Cardiac muscle cell (in vitro differentiated cells and primary cell): ENCODE measurements around the gene SMARCA5. TPM values are rescaled to one million over a fixed set of nuclear protein-coding genes. Genes with fewer than 3 reads are reported as not detected.

Experiments
- DNase-seq, 2 donors: peaks; one replicate each; pipeline versions ENCODE4 v3.0.0 to v3.0.0-alpha.2; 2010 to 2017; ENCODE audit warnings: low read depth in 1 of 2, low spot score in 1 of 2
- H3K27ac ChIP-seq: fragments of 200-600 bp; sonication (generic); 2 replicates; pipeline ENCODE4 v1.5.1; 2016
- H3K27me3 ChIP-seq: fragments of 200-600 bp; sonication (generic); 2 replicates; pipeline ENCODE4 v1.6.0; 2016; ENCODE audit warnings: control low read depth
- H3K36me3 ChIP-seq: fragments of 200-600 bp; sonication (generic); 2 replicates; pipeline ENCODE4 v1.5.1; 2016; ENCODE audit warnings: control low read depth
- H3K4me1 ChIP-seq: fragments of 200-600 bp; sonication (generic); 2 replicates; pipeline ENCODE4 v1.8.1; 2017; ENCODE audit warnings: low read depth, mild to moderate bottlenecking, mixed run types
- H3K4me3 ChIP-seq: fragments of 200-600 bp; sonication (generic); 2 replicates; pipeline ENCODE4 v1.5.1; 2016; ENCODE audit warnings: mild to moderate bottlenecking
- H3K9me3 ChIP-seq: fragments of 200-600 bp; sonication (generic); 2 replicates; pipeline ENCODE4 v1.5.1; 2017; ENCODE audit warnings: low read depth, mild to moderate bottlenecking, control low read depth
- CTCF ChIP-seq: IDR thresholded peaks from 2 replicates; pipeline ENCODE4 v1.5.1; 2012; ENCODE audit warnings: low read depth, mild to moderate bottlenecking, low read length
- polyA plus RNA-seq: library from polyadenylated mRNA; unstranded; fragments of >200 nt; fragmentation: Nextera tagmentation; extraction: Ambion mirVana; gene quantifications from 2 replicates; pipeline ENCODE4 v1.2.1, GENCODE V29; 2016
- total RNA-seq: library from RNA; depleted of rRNA; stranded (reverse); fragments of >200 nt; gene quantifications from 2 replicates; pipeline ENCODE4 v1.2.3, GENCODE V29; 2016

The SMARCA5 gene
- total and polyA plus RNA-seq, 2 experiments from 2014 or later = 45.3 to 49.6 TPM

- H3K27me3 ChIP-seq = no peaks in the 10 kb centered on the region
- H3K4me3 ChIP-seq = no peak overlapping the region
- TF ChIP-seq CTCF = no peak
- no peak overlapping the region for H3K27ac ChIP-seq
- peaks cover 15% of the 10 kb centered on the region for H3K4me1 ChIP-seq
- no peak for DNase-seq
- H3K36me3 ChIP-seq = no peaks in the 10 kb centered on the region
- no peaks in the 10 kb centered on the region for H3K9me3 ChIP-seq
Observed at GRCh38 chr4:143511906-143512305, 1.6 kb upstream of the SMARCA5 start.

DNA sequence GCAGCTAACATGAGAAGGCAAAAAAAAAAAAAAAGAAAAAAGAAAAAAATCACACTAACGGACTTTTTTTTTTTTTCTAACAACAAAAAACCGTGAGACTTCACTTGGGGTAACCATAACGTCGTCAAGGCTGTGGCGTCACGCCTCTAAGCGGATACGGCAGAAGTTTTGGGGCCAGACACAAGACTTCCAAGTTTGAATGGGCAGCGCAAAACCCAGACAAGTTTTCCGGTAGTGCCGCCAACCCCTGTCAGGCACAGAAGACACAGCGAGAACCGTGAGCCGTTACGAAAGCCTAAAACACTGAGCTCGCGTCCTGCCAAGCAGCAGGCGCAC is 556 bp upstream of the SMARCA5 start:
- Histone ChIP-seq H3K9me3 (no peaks in the 10 kb centered on the region), H3K27ac (peak overlapping the region; percentile 94), H3K4me1 (peaks cover 15% of the 10 kb centered on the region), H3K27me3 (no peaks in the 10 kb centered on the region), H3K4me3 (peak overlapping the region; percentile 77), H3K36me3 (peaks cover 8% of the 10 kb centered on the region)
- no peak for TF ChIP-seq CTCF
- no peak for DNase-seq

DNA sequence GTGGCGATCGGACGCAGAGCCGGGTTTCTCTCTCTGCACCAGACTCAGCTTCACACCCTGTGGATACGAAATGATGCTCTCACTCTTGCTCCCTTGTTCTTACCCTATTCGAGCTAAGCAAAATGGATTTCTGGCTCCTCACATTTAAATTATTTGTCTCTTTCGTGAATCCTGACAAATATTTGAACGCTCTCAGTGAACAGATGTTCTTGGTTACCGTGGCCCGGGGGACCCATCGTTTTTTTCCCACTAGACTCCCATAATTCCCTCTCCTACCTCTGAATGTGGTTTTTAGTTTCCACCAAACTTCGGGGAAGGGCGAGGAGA is 630 bp downstream of the SMARCA5 start:
- Histone ChIP-seq H3K27ac (peak overlapping the region; percentile 94), H3K36me3 (peaks cover 16% of the 10 kb centered on the region), H3K4me1 (peaks cover 15% of the 10 kb centered on the region), H3K9me3 (no peaks in the 10 kb centered on the region), H3K27me3 (no peaks in the 10 kb centered on the region), H3K4me3 (peak overlapping the region; percentile 77)
- no peak for DNase-seq
- TF ChIP-seq CTCF = no peak

GRCh38 chr4:143514497-143514896 is 995 bp downstream of the SMARCA5 start:
- DNase-seq = peak; percentile 67 to 69
- H3K27ac ChIP-seq = peak overlapping the region; percentile 94
- H3K4me1 ChIP-seq = peaks cover 15% of the 10 kb centered on the region
- no peaks in the 10 kb centered on the region for H3K9me3 ChIP-seq
- no peaks in the 10 kb centered on the region for H3K27me3 ChIP-seq
- H3K4me3 ChIP-seq = peak overlapping the region; percentile 77
- peaks cover 16% of the 10 kb centered on the region for H3K36me3 ChIP-seq
- no peak for TF ChIP-seq CTCF

- Histone ChIP-seq H3K27me3 (no peaks in the 10 kb centered on the region), H3K9me3 (no peaks in the 10 kb centered on the region), H3K27ac (peak overlapping the region; percentile 94), H3K4me1 (peaks cover 15% of the 10 kb centered on the region), H3K4me3 (peak overlapping the region; percentile 77), H3K36me3 (peaks cover 16% of the 10 kb centered on the region)
- TF ChIP-seq CTCF = no peak
- no peak for DNase-seq
Observed at GRCh38 chr4:143514901-143515300, 1.4 kb downstream of the SMARCA5 start.

DNA sequence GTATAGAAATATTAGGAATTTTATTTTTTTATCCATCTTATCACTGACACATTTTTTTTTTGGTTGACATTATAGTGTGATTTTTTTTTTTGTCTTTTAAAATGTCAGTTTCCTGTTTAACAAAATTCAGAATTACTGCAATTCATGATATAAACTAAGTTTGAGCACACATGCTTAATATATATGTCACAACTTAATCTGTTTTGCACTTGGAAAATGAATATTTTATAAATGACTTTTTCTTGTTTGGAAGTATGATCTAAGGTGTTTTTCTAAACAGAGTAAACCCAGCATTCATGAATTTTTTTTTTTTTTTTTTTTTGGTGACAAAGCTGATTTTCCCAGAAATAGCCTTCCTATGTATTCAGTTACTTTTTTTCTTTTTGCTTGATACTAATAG is 2.4 kb downstream of the SMARCA5 start:
- no peaks in the 10 kb centered on the region for H3K27me3 ChIP-seq
- no peaks in the 10 kb centered on the region for H3K9me3 ChIP-seq
- peaks cover 15% of the 10 kb centered on the region for H3K4me1 ChIP-seq
- DNase-seq = no peak
- peaks cover 21% of the 10 kb centered on the region for H3K36me3 ChIP-seq
- H3K4me3 ChIP-seq = peak overlapping the region; percentile 77
- no peak overlapping the region for H3K27ac ChIP-seq
- no peak for TF ChIP-seq CTCF
